HepG2 (cell line): ENCODE measurements around the gene KIAA1217. TPM values are rescaled to one million over a fixed set of nuclear protein-coding genes. Genes with fewer than 3 reads are reported as not detected.

Experiments used
- ATAC-seq: fragments of 200-7000 bp; cut with Tn5 transposase; 3 replicates; pipeline ENCODE4 v1.9.1; 2020; ENCODE audit warnings: mild to moderate bottlenecking, moderate library complexity
- BruUV-seq: library from RNA; stranded (reverse); fragments of 400-500 nt; replicated peaks from 2 replicates; lab custom pipeline; 2021; lab: Mats Ljungman, UMichigan
- CTCF ChIA-PET: fragments of 300-600 bp; formaldehyde crosslinking; extraction: SDS; loops from one replicate; lab custom pipeline; 2021; ENCODE audit warnings: low total read pairs, inconsistent platforms, low intra/inter-chr PET ratio; lab: Yijun Ruan, JAX
- POLR2A ChIA-PET: fragments of 350-600 bp; sonication (Branson Sonifier 250); formaldehyde crosslinking; loops from one replicate; lab custom pipeline; 2020; ENCODE audit warnings: antibody characterized with exemption, inconsistent platforms; lab: Yijun Ruan, JAX
- DNase-seq: peaks from one replicate; pipeline ENCODE4 v3.0.0-alpha.2; 2015; ENCODE audit warnings: low spot score
- FAIRE-seq: peaks from 3 replicates; lab custom pipeline; 2011; peaks lifted over from hg19 to GRCh38; lab: Jason Lieb, UNC
- H2AFZ ChIP-seq: one replicate; pipeline ENCODE4 v1.6.1; 2011; ENCODE audit warnings: low read length, inconsistent platforms
- H3K27ac ChIP-seq: fragments of 300-600 bp; 3 replicates; pipeline ENCODE4 v1.8.0; 2011; ENCODE audit warnings: mixed run types, mild to moderate bottlenecking, mixed read lengths, low read length, inconsistent platforms; ENCODE audit not compliant: insufficient read depth; ENCODE audit errors: extremely low read length
- H3K27me3 ChIP-seq, 2 experiments: fragments of 200-600 bp in 1 of 2; 2 replicates in 1 of 2; 3 replicates in 1 of 2; pipeline versions ENCODE4 v1.6.0 to v1.8.0; 2011; ENCODE audit warnings: low read length in 2 of 2, mild to moderate bottlenecking in 2 of 2, moderate library complexity in 2 of 2, inconsistent platforms in 1 of 2; ENCODE audit not compliant: insufficient read depth in 2 of 2, control insufficient read depth in 1 of 2
- H3K36me3 ChIP-seq, 2 experiments: fragments of 200-600 bp in 1 of 2; replicated peaks in 1 of 2; 2 replicates in 1 of 2; 3 replicates in 1 of 2; pipeline versions ENCODE4 v1.5.1 to v1.8.0; 2011; ENCODE audit warnings: low read length in 2 of 2, inconsistent platforms in 1 of 2; ENCODE audit not compliant: insufficient read depth in 2 of 2, control insufficient read depth in 1 of 2
- H3K4me1 ChIP-seq: 2 replicates; pipeline ENCODE4 v1.5.1; 2012; ENCODE audit warnings: low read length, inconsistent platforms; ENCODE audit not compliant: insufficient read depth
- H3K4me2 ChIP-seq: 2 replicates; pipeline ENCODE4 v1.6.0; 2011; ENCODE audit warnings: low read depth, low read length, inconsistent platforms
- H3K4me3 ChIP-seq, 3 experiments: fragments of 200-600 bp in 1 of 3; sonication (generic), shearing (Covaris generic) in 1 of 3; replicated peaks in 1 of 3; 2 replicates each; pipeline ENCODE4 v1.5.1; 2011 to 2016; ENCODE audit warnings: low read length in 3 of 3, inconsistent platforms in 2 of 3, low read depth in 2 of 3, mild to moderate bottlenecking in 2 of 3, control low read depth in 1 of 3, mixed read lengths in 1 of 3; ENCODE audit not compliant: insufficient read depth in 1 of 3
- H3K79me2 ChIP-seq: one replicate; pipeline ENCODE4 v1.6.1; 2011; ENCODE audit warnings: low read length, inconsistent platforms; ENCODE audit not compliant: insufficient read depth
- H3K9ac ChIP-seq: 2 replicates; pipeline ENCODE4 v1.6.0; 2011; ENCODE audit warnings: mild to moderate bottlenecking, low read depth, low read length, inconsistent platforms; ENCODE audit not compliant: insufficient read depth
- H3K9me3 ChIP-seq: 2 replicates; pipeline ENCODE4 v1.5.1; 2012; ENCODE audit warnings: mild to moderate bottlenecking, low read length
- H4K20me1 ChIP-seq: 2 replicates; pipeline ENCODE4 v1.6.0; 2011; ENCODE audit warnings: inconsistent platforms, mild to moderate bottlenecking, low read length, moderate library complexity; ENCODE audit not compliant: insufficient read depth
- BCL3 ChIP-seq: sonication (generic); formaldehyde crosslinking; IDR thresholded peaks from 2 replicates; pipeline ENCODE4 v1.5.1; 2020; ENCODE audit warnings: mild to moderate bottlenecking, missing genetic modification reagents, moderate library complexity
- CAMTA2 ChIP-seq: sonication (generic); formaldehyde crosslinking; IDR thresholded peaks from 2 replicates; pipeline ENCODE4 v1.4.0; 2020; ENCODE audit warnings: mild to moderate bottlenecking, missing genetic modification reagents, borderline replicate concordance
- CCDC6 ChIP-seq: sonication (generic); formaldehyde crosslinking; IDR thresholded peaks from 2 replicates; pipeline ENCODE4 v1.8.1; 2022; ENCODE audit warnings: mild to moderate bottlenecking, missing genetic modification reagents, moderate library complexity
- DMAP1 ChIP-seq: IDR thresholded peaks from 2 replicates; pipeline ENCODE4 v1.6.1; 2016
- ELF1 ChIP-seq: sonication (generic); formaldehyde crosslinking; IDR thresholded peaks from 2 replicates; pipeline ENCODE4 v1.4.0; 2020; ENCODE audit warnings: missing genetic modification reagents
- EZH2 ChIP-seq: conservative IDR thresholded peaks from 2 replicates; pipeline ENCODE4 v1.6.1; 2012; ENCODE audit warnings: mild to moderate bottlenecking, low read depth, low read length, moderate library complexity
- PHF20 ChIP-seq: sonication (generic); formaldehyde crosslinking; IDR thresholded peaks from 2 replicates; pipeline ENCODE4 v1.5.0; 2020; ENCODE audit warnings: mild to moderate bottlenecking, missing genetic modification reagents
- TERF1 ChIP-seq: sonication (generic); formaldehyde crosslinking; IDR thresholded peaks from 2 replicates; pipeline ENCODE4 v1.8.0; 2022; ENCODE audit warnings: mild to moderate bottlenecking, missing genetic modification reagents, moderate library complexity
- ZNF460 ChIP-seq: sonication (generic); formaldehyde crosslinking; IDR thresholded peaks from 2 replicates; pipeline ENCODE4 v1.5.1; 2020; ENCODE audit warnings: missing genetic modification reagents, mild to moderate bottlenecking, borderline replicate concordance
- ZNF549 ChIP-seq: sonication (generic); formaldehyde crosslinking; IDR thresholded peaks from 2 replicates; pipeline ENCODE4 v1.5.0; 2020; ENCODE audit warnings: missing genetic modification reagents
- ZNF629 ChIP-seq: sonication (generic); formaldehyde crosslinking; conservative IDR thresholded peaks from 2 replicates; pipeline ENCODE4 v1.5.0; 2020; ENCODE audit warnings: missing genetic modification reagents
- ZNF75D ChIP-seq: sonication (generic); formaldehyde crosslinking; IDR thresholded peaks from 2 replicates; pipeline ENCODE4 v1.8.1; 2023; ENCODE audit warnings: missing genetic modification reagents, mild to moderate bottlenecking, borderline replicate concordance
- ZZZ3 ChIP-seq: sonication (generic); formaldehyde crosslinking; IDR thresholded peaks from 2 replicates; pipeline ENCODE4 v1.4.0; 2020; ENCODE audit warnings: missing genetic modification reagents, mild to moderate bottlenecking, borderline replicate concordance
- WGBS: methylation state at CpG from one replicate; pipeline ENCODE4 v1.1.6; 2017; ENCODE audit warnings: low lambda C conversion rate; 5-methylcytosine and 5-hydroxymethylcytosine counted together
- in situ Hi-C: cut with HindIII; loops from 2 replicates; pipeline ENCODE4 v1.10.0; 2017; ENCODE audit warnings: low pct_unique_long_range_greater_than_20kb; ENCODE audit not compliant: extremely low pct_ligation_motif_present
- intact Hi-C: fragments of 100-400 bp; cut with micrococcal nuclease; formaldehyde crosslinking; loops from one replicate; pipeline ENCODE4 v1.10.0; 2022; ENCODE audit not compliant: unreplicated experiment
- polyA plus RNA-seq, 8 experiments: library from polyadenylated mRNA; depleted of rRNA in 3 of 8; stranded (reverse) in 7 of 8; unstranded in 1 of 8; fragments of >200 nt; fragmentation: Illumina TruSeq in 4 of 8; extraction: Trizol in 4 of 8; gene quantifications; 2 replicates each; pipeline versions ENCODE4 v1.2.1 to v1.2.3, GENCODE V29; 2011 to 2016; ENCODE audit warnings: low read depth in 4 of 8, missing spikeins in 1 of 8, mixed read lengths in 1 of 8; ENCODE audit not compliant: insufficient read depth in 1 of 8
- total RNA-seq, 5 experiments: library from RNA; depleted of rRNA; stranded (reverse); fragments of >200 nt; fragmentation: Illumina TruSeq; extraction: Trizol; gene quantifications; 2 replicates each; pipeline ENCODE4 v1.2.3, GENCODE V29; 2016; ENCODE audit warnings: low read depth in 1 of 5

KIAA1217 gene
- total and polyA plus RNA-seq, 2 of the 13 experiments (the other 11 are each of a cell fraction or from before 2014, with no cell fraction given), result 4.6 to 10.9 TPM

- no peaks in the 10 kb centered on the region for H3K27me3 ChIP-seq
- ChIA-PET POLR2A (no interaction called here), CTCF (no interaction called here)
- no peaks in the 10 kb centered on the region for H3K4me1 ChIP-seq
- no peak overlapping the region for H3K9ac ChIP-seq
- BruUV-seq, result no TSS peak
- H3K4me3 ChIP-seq, result no peak overlapping the region
- no peak for TF ChIP-seq ZNF75D (CRISPR knock-in tag)
- peak; percentile 56; the same call in 1 of the 2 replicates for TF ChIP-seq ZNF629
- no peak for TF ChIP-seq PHF20 (CRISPR knock-in tag)
- no peak for TF ChIP-seq ELF1 (CRISPR knock-in tag)
- no peak for TF ChIP-seq ZNF549 (CRISPR knock-in tag)
- FAIRE-seq (no peak), ATAC-seq (no peak), DNase-seq (no peak)
- no peak overlapping the region for H2AFZ ChIP-seq
- no peaks in the 10 kb centered on the region for H4K20me1 ChIP-seq
- in situ Hi-C loops (no loop called here), intact Hi-C loops (no loop called here)
- H3K79me2 ChIP-seq, result no peaks in the 10 kb centered on the region
- WGBS, result 92% methylated on average over 3 of the region's 3 CpGs
- peaks cover 0 to 3% of the 10 kb centered on the region in 2 experiments; a peak in 1 of 5 replicates for H3K36me3 ChIP-seq
- no peak overlapping the region for H3K27ac ChIP-seq
- H3K9me3 ChIP-seq, result no peaks in the 10 kb centered on the region
- H3K4me2 ChIP-seq, result no peak overlapping the region
Observed at GRCh38 chr10:24349379-24350001, 140.6 kb downstream of the KIAA1217 start.

- DNase-seq (no peak), ATAC-seq (no peak), FAIRE-seq (no peak)
- BruUV-seq, result no TSS peak
- Histone ChIP-seq H3K4me1 (no peaks in the 10 kb centered on the region), H2AFZ (no peak overlapping the region), H3K9ac (no peak overlapping the region), H3K9me3 (no peaks in the 10 kb centered on the region), H4K20me1 (no peaks in the 10 kb centered on the region), H3K4me2 (no peak overlapping the region), H3K27me3 (no peaks in the 10 kb centered on the region), H3K79me2 (no peaks in the 10 kb centered on the region), H3K27ac (no peak overlapping the region), H3K36me3 (peaks cover 0 to 3% of the 10 kb centered on the region in 2 experiments; a peak in 1 of 5 replicates), H3K4me3 (no peak overlapping the region)
- in situ Hi-C loops, result no loop called here
- 96% methylated on average over 9 of the region's 9 CpGs for WGBS
- intact Hi-C loops, result no loop called here
- POLR2A ChIA-PET, result no interaction called here
- CTCF ChIA-PET, result no interaction called here
- no peak for TF ChIP-seq BCL3 (CRISPR knock-in tag)
- no peak for TF ChIP-seq ZNF460 (CRISPR knock-in tag)
- TF ChIP-seq ZZZ3 (CRISPR knock-in tag), result no peak
- TF ChIP-seq CAMTA2 (CRISPR knock-in tag), result no peak
- no peak for TF ChIP-seq CCDC6 (CRISPR knock-in tag)
- no peak for TF ChIP-seq TERF1 (CRISPR knock-in tag)
- no peak for TF ChIP-seq DMAP1 (CRISPR knock-in tag)
- no peak for TF ChIP-seq EZH2
Observed at GRCh38 chr10:24350070-24350921, 141.4 kb downstream of the KIAA1217 start.
